Endothelial cell (in vitro differentiated cells): ENCODE data around the gene ADORA2A. TPM values are rescaled to one million over a fixed set of nuclear protein-coding genes. Genes with fewer than 3 reads are reported as not detected.
A peak's percentile ranks its signal among the peaks of the same experiment; 100 is the strongest.

ENCODE experiments used
- DNase-seq: peaks from one replicate; pipeline ENCODE4 v3.0.0; 2021; ENCODE audit warnings: low spot score
- H3K27ac Mint-ChIP-seq: one replicate; pipeline ENCODE4 v1.8.0; 2021; ENCODE audit warnings: mixed read lengths, inconsistent platforms; ENCODE audit not compliant: unreplicated experiment
- H3K27me3 Mint-ChIP-seq: one replicate; pipeline ENCODE4 v1.8.0; 2021; ENCODE audit warnings: mild to moderate bottlenecking, moderate library complexity, mixed read lengths, inconsistent platforms; ENCODE audit not compliant: unreplicated experiment
- H3K36me3 Mint-ChIP-seq: one replicate; pipeline ENCODE4 v1.8.0; 2021; ENCODE audit warnings: mild to moderate bottlenecking, low read depth, mixed read lengths, inconsistent platforms; ENCODE audit not compliant: unreplicated experiment
- H3K4me1 Mint-ChIP-seq: one replicate; pipeline ENCODE4 v1.8.0; 2021; ENCODE audit warnings: mild to moderate bottlenecking, mixed read lengths, inconsistent platforms; ENCODE audit not compliant: unreplicated experiment
- H3K4me3 Mint-ChIP-seq: one replicate; pipeline ENCODE4 v1.8.0; 2021; ENCODE audit warnings: mild to moderate bottlenecking, mixed read lengths, inconsistent platforms; ENCODE audit not compliant: unreplicated experiment
- H3K9me3 Mint-ChIP-seq: one replicate; pipeline ENCODE4 v1.8.0; 2021; ENCODE audit warnings: mixed read lengths, inconsistent platforms; ENCODE audit not compliant: unreplicated experiment
- total RNA-seq: library from RNA; stranded (reverse); fragmentation: NEBNext Ultra II Directional; extraction: Animal tissue kit (Norgen Biotek cat#: 25700); gene quantifications from one replicate; pipeline ENCODE4 v1.2.1, GENCODE V29; 2021; ENCODE audit not compliant: unreplicated experiment
- TF ChIP-seq, protein P1 (sequence below): fragments of 200-600 bp; sonication (generic); IDR thresholded peaks from one replicate; pipeline ENCODE4 v1.5.0; 2021; ENCODE audit warnings: antibody characterized with exemption; ENCODE audit not compliant: unreplicated experiment

The ADORA2A gene
- total RNA-seq, 1 donor from 2014 or later, result 18.5 TPM

DNA sequence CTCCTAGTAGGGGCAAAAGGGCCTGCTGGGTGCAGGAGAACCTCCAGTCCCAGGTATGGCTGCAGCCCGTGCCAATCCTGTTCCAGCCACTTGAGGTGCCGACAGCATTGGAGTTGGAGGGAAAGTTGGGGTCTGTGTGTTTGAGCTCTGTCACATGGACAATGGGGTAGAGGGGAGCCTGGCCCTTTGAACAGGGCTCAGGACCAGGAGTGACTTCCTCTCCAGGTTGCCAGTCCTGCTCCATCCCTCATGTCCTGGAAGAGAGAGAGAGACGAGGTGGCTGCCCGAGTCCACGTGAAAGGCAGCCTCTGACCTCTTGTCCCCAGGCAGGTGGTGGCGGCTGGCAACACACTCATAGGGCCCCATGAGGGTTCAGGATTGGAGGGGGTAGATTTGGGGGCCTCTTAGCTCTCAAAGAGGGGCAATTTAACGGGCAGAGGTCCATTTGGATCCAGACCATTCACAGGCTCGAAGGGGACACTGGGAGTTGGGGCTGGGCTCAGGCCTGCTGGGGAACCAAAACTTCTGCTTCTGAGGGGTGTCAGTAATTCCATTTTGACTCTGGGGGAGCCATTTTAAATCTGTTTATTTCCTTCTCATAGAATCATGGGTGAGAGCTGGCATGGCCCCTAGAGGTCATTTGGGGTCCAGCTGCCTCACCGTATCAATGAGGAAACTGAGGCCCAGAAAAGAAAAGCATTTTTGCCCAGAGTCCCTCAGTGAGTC lies 4.1 kb downstream of the ADORA2A start:
- Mint-ChIP-seq H3K27me3 (peaks cover 12% of the 10 kb centered on the region), H3K4me1 (peaks cover 17% of the 10 kb centered on the region), H3K36me3 (peaks cover 5% of the 10 kb centered on the region), H3K27ac (peak overlapping the region; percentile 18), H3K9me3 (no peaks in the 10 kb centered on the region), H3K4me3 (no peak overlapping the region)
- TF ChIP-seq, protein P1, sequence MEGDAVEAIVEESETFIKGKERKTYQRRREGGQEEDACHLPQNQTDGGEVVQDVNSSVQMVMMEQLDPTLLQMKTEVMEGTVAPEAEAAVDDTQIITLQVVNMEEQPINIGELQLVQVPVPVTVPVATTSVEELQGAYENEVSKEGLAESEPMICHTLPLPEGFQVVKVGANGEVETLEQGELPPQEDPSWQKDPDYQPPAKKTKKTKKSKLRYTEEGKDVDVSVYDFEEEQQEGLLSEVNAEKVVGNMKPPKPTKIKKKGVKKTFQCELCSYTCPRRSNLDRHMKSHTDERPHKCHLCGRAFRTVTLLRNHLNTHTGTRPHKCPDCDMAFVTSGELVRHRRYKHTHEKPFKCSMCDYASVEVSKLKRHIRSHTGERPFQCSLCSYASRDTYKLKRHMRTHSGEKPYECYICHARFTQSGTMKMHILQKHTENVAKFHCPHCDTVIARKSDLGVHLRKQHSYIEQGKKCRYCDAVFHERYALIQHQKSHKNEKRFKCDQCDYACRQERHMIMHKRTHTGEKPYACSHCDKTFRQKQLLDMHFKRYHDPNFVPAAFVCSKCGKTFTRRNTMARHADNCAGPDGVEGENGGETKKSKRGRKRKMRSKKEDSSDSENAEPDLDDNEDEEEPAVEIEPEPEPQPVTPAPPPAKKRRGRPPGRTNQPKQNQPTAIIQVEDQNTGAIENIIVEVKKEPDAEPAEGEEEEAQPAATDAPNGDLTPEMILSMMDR, result no peak
- DNase-seq, result no peak

- Mint-ChIP-seq H3K4me1 (peaks cover 17% of the 10 kb centered on the region), H3K36me3 (peaks cover 5% of the 10 kb centered on the region), H3K9me3 (no peaks in the 10 kb centered on the region), H3K27me3 (peaks cover 12% of the 10 kb centered on the region), H3K4me3 (no peak overlapping the region), H3K27ac (no peak overlapping the region)
- TF ChIP-seq, protein P1, result no peak
- no peak for DNase-seq
Observed at GRCh38 chr22:24432059-24432853, 4.9 kb downstream of the ADORA2A start.

DNA sequence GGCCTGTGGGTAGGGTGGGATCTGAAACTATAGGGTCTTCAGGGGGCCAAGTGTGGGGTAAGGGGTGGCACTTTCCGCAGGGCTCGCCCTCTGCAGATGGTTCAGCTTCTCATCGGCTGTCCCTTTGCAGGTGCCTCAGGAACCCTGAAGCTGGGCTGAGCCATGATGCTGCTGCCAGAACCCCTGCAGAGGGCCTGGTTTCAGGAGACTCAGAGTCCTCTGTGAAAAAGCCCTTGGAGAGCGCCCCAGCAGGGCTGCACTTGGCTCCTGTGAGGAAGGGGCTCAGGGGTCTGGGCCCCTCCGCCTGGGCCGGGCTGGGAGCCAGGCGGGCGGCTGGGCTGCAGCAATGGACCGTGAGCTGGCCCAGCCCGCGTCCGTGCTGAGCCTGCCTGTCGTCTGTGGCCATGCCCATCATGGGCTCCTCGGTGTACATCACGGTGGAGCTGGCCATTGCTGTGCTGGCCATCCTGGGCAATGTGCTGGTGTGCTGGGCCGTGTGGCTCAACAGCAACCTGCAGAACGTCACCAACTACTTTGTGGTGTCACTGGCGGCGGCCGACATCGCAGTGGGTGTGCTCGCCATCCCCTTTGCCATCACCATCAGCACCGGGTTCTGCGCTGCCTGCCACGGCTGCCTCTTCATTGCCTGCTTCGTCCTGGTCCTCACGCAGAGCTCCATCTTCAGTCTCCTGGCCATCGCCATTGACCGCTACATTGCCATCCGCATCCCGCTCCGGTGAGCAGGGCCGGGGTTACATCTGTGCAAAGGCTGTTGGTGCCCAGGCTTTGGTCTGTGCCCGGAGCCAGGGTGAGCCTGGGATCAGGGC lies 5.8 kb downstream of the ADORA2A start:
- Mint-ChIP-seq H3K27me3 (peaks cover 11% of the 10 kb centered on the region), H3K4me3 (no peak overlapping the region), H3K9me3 (no peaks in the 10 kb centered on the region), H3K36me3 (peaks cover 3% of the 10 kb centered on the region), H3K27ac (no peak overlapping the region), H3K4me1 (peaks cover 18% of the 10 kb centered on the region)
- TF ChIP-seq, protein P1, result no peak
- DNase-seq, result no peak

DNA sequence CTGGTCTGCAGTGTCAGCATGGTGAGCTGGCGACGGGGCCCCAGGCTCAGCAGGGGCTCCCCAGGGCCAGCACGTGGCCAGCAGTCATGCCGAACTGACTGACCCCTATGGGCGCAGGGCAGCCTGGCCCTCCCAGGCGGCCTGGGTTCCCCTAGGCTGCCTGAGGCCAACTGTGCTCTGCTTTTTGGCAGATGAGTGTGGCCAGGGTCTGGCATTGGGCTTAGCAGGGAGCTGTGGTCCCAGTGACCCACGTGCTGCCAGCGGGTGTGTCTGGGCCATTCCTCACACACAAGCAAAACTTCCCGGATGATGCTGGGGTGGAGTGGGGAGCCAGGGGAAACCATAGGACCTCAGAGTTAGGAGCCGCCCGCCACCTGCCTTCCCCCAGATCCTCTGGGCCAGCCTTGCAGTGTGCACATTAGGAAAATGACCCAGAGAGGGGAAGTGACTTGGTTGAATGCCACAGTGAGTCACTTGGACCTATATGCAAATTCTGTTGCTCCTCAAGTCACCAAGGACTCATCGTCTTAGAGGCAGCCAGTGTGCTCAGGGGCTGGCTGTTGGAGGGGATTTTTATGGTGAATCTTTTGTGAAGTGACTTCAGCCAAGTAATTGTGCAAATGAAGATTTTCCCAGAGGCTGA lies 6.5 kb downstream of the ADORA2A start:
- DNase-seq, result no peak
- H3K27ac Mint-ChIP-seq, result no peak overlapping the region

More for the DNA sequence above, 6.5 kb downstream of the ADORA2A start:
- no peaks in the 10 kb centered on the region for H3K9me3 Mint-ChIP-seq
- H3K36me3 Mint-ChIP-seq, result no peaks in the 10 kb centered on the region
- H3K4me3 Mint-ChIP-seq, result no peak overlapping the region
- H3K27me3 Mint-ChIP-seq, result peaks cover 9% of the 10 kb centered on the region
- H3K4me1 Mint-ChIP-seq, result peaks cover 12% of the 10 kb centered on the region
- TF ChIP-seq, protein P1, result no peak
